ENCODE data around the gene IFNG-AS1. TPM values are rescaled to one million over a fixed set of nuclear protein-coding genes. Genes with fewer than 3 reads are reported as not detected.

IFNG-AS1 gene
- total RNA-seq, 1 experiment from 2014 or later: not detected

GRCh38 chr12:68043435-68043834 lies 54.2 kb downstream of the IFNG-AS1 start:
- Histone ChIP-seq H3K9ac (ENCODE audit: low read length) (no peak overlapping the region), H3K27me3 (ENCODE audit: low read length) (no peaks in the 10 kb centered on the region), H3K4me2 (ENCODE audit: low read length) (no peak overlapping the region), H2AFZ (ENCODE audit: low read length) (no peak overlapping the region), H3K9me3 (ENCODE audit: low read length) (no peaks in the 10 kb centered on the region), H3K9me2 (replicated peaks; ENCODE audit: low read length) (no peaks in the 10 kb centered on the region), H3K36me3 (ENCODE audit: low read depth, low read length) (no peaks in the 10 kb centered on the region), H3K27ac (ENCODE audit: low read length) (no peak overlapping the region), H3K4me1 (ENCODE audit: insufficient read depth, low read length) (no peaks in the 10 kb centered on the region), H3F3A (ENCODE audit: low read length, unreplicated experiment) (no peaks in the 10 kb centered on the region), H3K4me3 (ENCODE audit: low read length) (no peak overlapping the region), H3K79me2 (ENCODE audit: low read length) (no peaks in the 10 kb centered on the region), H4K20me1 (ENCODE audit: low read length) (no peaks in the 10 kb centered on the region)
- intact Hi-C loops (cut with micrococcal nuclease): no loop called here
- ChIA-PET POLR2A (ENCODE audit: unreplicated experiment) (no interaction called here), CTCF (no interaction called here)
- TF ChIP-seq EZH2phosphoT487 (IDR thresholded peaks at IDR 0.05; ENCODE audit: borderline replicate concordance, low read length): no peak
- TF ChIP-seq CTCF (conservative IDR thresholded peaks at IDR 0.05; ENCODE audit: low read depth, low read length): no peak
- no peak for TF ChIP-seq EZH2 (IDR thresholded peaks at IDR 0.05; ENCODE audit: low read length, unreplicated experiment)
- DNase-seq: no peak
- BruUV-seq (replicated peaks): no TSS peak
- no peak for ATAC-seq

GRCh38 chr12:68048648-68049297 lies 59.5 kb downstream of the IFNG-AS1 start:
- no peak for ATAC-seq
- TF ChIP-seq EZH2phosphoT487 (IDR thresholded peaks at IDR 0.05; ENCODE audit: borderline replicate concordance, low read length): no peak
- TF ChIP-seq CTCF (conservative IDR thresholded peaks at IDR 0.05; ENCODE audit: low read depth, low read length): no peak
- no peak for TF ChIP-seq EZH2 (IDR thresholded peaks at IDR 0.05; ENCODE audit: low read length, unreplicated experiment)
- intact Hi-C loops (cut with micrococcal nuclease): no loop called here
- H3K79me2 ChIP-seq (ENCODE audit: low read length): no peaks in the 10 kb centered on the region
- H2AFZ ChIP-seq (ENCODE audit: low read length): no peak overlapping the region
- ChIA-PET CTCF (no interaction called here), POLR2A (ENCODE audit: unreplicated experiment) (no interaction called here)
- H3K9me2 ChIP-seq (replicated peaks; ENCODE audit: low read length): no peaks in the 10 kb centered on the region
- no peak for DNase-seq
- no peaks in the 10 kb centered on the region for H4K20me1 ChIP-seq (ENCODE audit: low read length)
- no peaks in the 10 kb centered on the region for H3K4me1 ChIP-seq (ENCODE audit: insufficient read depth, low read length)
- no peaks in the 10 kb centered on the region for H3K36me3 ChIP-seq (ENCODE audit: low read depth, low read length)
- no peak overlapping the region for H3K4me2 ChIP-seq (ENCODE audit: low read length)
- H3K4me3 ChIP-seq (ENCODE audit: low read length): no peak overlapping the region
- H3F3A ChIP-seq (ENCODE audit: low read length, unreplicated experiment): no peaks in the 10 kb centered on the region
- no peak overlapping the region for H3K27ac ChIP-seq (ENCODE audit: low read length)
- BruUV-seq (replicated peaks): no TSS peak
- no peak overlapping the region for H3K9ac ChIP-seq (ENCODE audit: low read length)
- peaks cover 32% of the 10 kb centered on the region for H3K27me3 ChIP-seq (ENCODE audit: low read length)
- H3K9me3 ChIP-seq (ENCODE audit: low read length): no peaks in the 10 kb centered on the region

GRCh38 chr12:68056300-68056699 lies 67.1 kb downstream of the IFNG-AS1 start:
- Histone ChIP-seq H3K9me3 (ENCODE audit: low read length) (no peaks in the 10 kb centered on the region), H2AFZ (ENCODE audit: low read length) (no peak overlapping the region), H3K4me1 (ENCODE audit: insufficient read depth, low read length) (no peaks in the 10 kb centered on the region), H3K27ac (ENCODE audit: low read length) (no peak overlapping the region), H4K20me1 (ENCODE audit: low read length) (no peaks in the 10 kb centered on the region), H3K27me3 (ENCODE audit: low read length) (peaks cover 20% of the 10 kb centered on the region), H3K36me3 (ENCODE audit: low read depth, low read length) (no peaks in the 10 kb centered on the region), H3K9me2 (replicated peaks; ENCODE audit: low read length) (no peaks in the 10 kb centered on the region), H3F3A (ENCODE audit: low read length, unreplicated experiment) (no peaks in the 10 kb centered on the region), H3K4me2 (ENCODE audit: low read length) (no peak overlapping the region), H3K4me3 (ENCODE audit: low read length) (no peak overlapping the region), H3K79me2 (ENCODE audit: low read length) (no peaks in the 10 kb centered on the region), H3K9ac (ENCODE audit: low read length) (no peak overlapping the region)
- BruUV-seq (replicated peaks): no TSS peak
- ChIA-PET CTCF (no interaction called here), POLR2A (ENCODE audit: unreplicated experiment) (no interaction called here)
- ATAC-seq (no peak), DNase-seq (no peak)
- no peak for TF ChIP-seq EZH2 (IDR thresholded peaks at IDR 0.05; ENCODE audit: low read length, unreplicated experiment)
- no peak for TF ChIP-seq EZH2phosphoT487 (IDR thresholded peaks at IDR 0.05; ENCODE audit: borderline replicate concordance, low read length)
- no peak for TF ChIP-seq CTCF (conservative IDR thresholded peaks at IDR 0.05; ENCODE audit: low read depth, low read length)
- intact Hi-C loops (cut with micrococcal nuclease): no loop called here

All from PC-3 (cell line).